ENCODE measurements around the gene FBXO34. TPM values are rescaled to one million over a fixed set of nuclear protein-coding genes. Genes with fewer than 3 reads are reported as not detected.

The FBXO34 gene
- total RNA-seq, 1 donor from 2014 or later: 17.9 TPM

DNA sequence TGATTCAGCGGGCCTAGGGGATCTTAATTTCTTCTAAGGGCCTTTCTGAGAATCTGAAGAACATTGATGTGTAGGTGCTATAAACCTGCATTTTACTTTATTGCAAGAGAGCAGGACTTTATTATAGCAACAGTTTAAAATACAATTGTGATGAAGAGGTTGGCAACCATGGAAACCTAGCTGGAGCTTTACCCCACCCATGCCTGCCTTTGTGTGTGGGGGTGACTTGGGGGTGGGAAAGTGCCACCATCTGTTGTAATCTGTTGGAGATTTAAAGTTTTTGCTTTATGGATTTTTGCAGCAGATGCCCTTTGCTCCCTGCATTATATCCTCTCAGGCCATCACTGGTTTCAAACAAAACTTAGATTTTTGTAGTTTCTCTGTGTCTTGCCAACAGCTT lies 75.8 kb downstream of the FBXO34 start:
- DNase-seq (ENCODE audit: low spot score): no peak

DNA sequence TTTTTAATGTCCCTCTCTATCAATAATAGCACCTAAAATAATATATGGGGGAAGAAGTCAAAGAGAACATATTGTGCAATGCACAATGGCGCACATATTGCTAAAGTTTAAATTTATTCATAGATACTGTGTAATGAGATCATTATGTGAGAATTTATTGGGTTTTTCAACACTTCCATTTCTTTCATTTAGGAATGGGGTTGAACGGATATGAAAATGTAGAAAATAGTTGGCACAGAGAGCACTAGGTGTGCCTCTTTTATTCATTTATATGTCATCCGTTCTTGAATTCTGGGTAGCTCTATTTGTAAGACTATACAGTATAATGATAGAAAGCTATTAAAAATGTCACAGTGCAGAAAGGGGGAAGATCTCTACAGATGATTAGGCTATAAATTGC lies 76.5 kb downstream of the FBXO34 start:
- no peak for DNase-seq (ENCODE audit: low spot score)

DNA sequence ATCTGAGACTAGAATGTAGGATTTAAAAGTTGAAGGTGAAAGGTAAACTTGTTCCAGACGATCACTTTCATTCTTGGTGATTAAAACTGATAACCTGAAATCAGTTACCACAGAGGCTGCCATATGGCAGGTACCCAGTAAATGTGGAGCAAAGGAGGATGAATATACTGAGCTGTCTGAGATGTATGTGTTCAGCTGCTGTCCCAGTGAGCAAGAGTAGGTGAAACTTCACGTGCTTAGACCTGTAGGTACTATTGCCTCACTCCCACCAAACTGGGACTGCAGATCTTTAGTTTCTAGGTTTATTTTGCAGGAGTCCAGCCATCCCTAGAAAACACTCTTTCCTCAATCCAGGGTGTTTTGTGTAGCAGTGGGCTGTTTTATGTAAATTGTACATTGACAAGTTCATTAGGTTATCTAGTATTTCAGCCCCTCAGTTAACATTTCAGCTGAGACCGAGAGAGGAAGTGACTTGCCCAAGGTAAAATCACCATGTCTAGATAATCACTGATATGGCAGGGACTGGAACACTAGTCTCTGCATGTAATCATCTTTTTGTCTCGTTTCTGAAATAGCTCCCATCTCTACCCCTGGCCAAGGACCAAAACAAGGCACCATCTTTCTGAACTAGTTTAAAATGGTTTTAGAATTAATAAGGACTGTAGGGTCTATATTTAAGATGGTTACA lies 77.7 kb downstream of the FBXO34 start:
- DNase-seq (ENCODE audit: low spot score): no peak

DNA sequence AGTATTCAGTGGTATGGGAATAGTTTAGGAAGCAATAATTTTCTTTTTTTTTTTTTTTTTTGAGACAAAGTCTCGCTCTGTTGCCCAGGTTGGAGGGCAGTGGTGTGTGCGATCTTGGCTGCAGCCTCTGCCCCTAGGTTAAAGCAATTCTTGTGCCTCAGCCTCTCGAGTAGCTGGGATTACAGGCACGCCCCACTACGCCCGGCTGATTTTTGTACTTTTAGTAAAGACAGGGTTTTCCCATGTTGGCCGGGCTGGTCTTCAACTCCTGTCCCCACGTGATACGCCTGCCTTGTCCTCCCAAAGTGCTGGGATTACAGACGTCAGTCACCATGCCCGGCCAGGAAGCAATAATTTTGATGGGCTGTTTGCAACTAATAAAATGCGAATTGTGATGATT lies 78.3 kb downstream of the FBXO34 start:
- DNase-seq (ENCODE audit: low spot score): no peak

DNA sequence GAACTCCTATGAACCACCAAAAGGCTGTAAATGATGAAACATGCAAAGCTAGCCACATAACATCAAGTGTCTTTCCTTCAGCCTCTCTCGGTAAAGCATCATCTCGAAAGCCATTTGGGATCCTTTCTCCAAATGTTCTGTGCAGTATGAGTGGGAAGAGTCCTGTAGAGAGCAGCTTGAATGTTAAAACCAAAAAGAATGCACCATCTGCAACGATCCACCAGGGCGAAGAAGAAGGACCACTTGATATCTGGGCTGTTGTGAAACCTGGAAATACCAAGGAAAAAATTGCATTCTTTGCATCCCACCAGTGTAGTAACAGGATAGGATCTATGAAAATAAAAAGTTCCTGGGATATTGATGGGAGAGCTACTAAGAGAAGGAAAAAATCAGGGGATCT lies 79.2 kb downstream of the FBXO34 start:
- DNase-seq (ENCODE audit: low spot score): no peak

DNA sequence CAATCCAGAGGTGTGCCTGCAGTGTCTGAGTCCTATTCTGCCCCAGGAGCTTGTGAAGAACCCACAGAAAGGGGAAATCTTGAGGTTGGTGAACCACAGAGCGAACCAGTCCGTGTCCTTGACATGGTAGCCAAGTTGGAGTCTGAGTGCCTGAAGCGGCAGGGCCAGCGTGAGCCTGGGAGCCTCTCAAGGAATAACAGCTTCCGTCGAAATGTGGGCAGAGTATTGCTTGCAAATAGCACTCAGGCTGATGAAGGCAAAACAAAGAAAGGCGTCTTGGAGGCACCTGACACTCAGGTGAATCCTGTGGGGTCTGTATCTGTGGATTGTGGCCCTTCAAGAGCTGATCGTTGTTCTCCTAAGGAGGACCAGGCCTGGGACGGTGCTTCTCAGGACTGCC lies 79.9 kb downstream of the FBXO34 start:
- DNase-seq (ENCODE audit: low spot score): no peak

DNA sequence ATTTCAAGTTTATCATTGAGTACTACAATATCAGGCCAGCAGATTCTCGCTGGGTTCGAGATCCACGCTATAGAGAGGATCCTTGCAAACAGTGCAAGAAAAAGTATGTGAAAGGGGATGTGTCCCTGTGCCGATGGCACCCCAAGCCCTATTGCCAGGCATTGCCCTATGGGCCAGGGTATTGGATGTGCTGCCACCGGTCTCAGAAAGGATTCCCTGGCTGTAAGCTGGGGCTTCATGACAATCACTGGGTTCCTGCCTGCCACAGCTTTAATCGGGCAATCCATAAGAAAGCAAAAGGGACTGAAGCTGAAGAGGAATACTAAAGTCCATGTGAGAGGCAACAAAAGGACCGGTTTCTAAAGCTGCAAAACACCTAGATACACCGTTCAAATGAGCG lies 81.0 kb downstream of the FBXO34 start:
- DNase-seq (ENCODE audit: low spot score): no peak

DNA sequence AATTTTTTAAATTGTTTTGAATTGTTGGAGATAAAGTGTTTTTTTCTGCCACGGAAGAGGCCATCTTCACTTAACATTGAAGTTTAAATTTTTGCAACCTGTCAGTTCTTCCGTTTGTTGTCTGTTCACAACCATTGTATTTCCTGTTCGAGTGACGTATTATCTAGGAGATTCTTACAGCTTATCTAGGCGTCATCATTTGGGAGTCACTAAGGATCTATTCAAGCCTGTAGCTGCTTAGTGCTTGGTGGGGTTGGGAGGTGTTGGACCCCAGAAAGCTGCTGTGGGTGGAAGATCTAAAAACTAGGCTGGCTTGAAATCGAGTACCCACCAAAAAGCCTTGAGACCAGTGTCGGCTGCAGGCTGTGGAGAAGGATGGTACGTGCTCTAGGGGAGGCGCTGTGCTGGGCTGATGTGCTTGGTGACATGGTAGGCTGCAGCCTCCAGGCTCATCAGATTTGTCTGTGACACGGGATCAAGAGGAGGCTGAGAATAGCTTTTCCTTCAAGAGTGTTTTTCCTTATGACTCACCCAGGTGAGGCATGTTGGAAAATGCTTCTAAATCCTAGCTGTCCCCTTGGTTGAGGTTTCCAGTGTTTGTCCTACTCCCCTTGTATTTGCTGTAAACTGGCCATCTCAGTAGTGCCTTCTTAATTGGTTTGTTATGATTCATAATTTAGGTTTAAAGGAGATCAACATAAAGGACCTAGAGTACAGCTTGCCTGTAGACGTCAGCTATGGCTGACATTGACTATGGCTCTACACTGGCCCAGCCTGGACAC lies 82.7 kb downstream of the FBXO34 start:
- no peak for DNase-seq (ENCODE audit: low spot score)

DNA sequence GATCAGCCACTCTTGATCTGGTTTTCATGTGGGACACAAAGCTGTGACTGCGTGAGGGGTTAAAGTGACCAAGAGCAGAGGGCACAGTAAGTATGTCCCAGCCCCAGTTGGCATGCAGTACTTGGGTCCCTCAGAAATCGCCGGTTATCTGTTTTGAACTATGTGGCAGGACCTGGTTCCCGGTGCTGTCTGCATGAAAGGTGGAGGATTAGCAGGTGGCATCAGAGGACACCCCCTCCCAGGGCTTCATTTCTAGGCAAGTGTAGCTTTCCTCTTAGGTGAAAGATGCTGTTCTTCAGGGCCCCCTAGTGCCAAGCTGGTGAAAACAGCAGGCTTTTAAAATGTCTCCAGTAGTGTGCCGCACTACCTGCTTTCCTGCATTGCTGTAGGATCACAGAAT lies 83.3 kb downstream of the FBXO34 start:
- DNase-seq (ENCODE audit: low spot score): no peak

DNA sequence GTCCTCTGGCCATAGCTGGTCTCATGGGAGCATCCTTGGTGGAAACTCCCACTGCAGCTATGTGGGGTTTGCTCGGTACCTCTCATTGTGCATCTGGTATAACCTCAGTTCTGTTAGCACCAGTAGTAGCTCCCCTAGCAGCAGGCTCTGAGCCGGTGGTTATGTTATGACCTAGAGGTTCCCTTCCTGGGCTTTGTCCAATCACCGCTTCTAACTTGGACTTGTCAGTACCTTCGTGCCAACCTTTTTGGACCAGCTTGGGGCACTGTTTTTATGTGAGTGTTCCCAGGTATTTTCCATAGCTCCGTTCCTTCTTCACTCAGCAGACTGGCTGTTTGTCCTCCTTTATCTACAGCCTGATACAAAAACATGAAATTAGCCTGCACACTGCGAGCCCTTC lies 84.7 kb downstream of the FBXO34 start:
- DNase-seq (ENCODE audit: low spot score): no peak

DNA sequence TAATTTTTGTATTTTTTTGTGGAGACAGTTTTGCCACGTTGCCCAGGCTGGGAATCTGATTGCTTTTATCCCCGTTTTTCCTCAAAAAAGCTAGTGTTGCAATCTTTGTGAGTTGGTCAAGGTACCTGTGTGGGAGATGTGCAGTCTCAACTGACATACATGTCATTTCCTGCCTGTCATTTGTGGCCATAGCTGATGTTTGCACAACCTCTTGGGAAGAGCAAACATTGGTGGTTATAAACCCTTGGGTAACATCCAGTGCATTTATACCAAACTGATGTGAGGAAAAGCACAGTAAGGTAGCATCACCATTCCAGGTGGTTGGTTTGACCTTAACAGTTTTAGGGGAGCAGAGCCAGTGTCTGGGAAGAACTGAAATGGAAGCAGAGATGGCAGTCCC lies 85.7 kb downstream of the FBXO34 start:
- DNase-seq (ENCODE audit: low spot score): no peak

DNA sequence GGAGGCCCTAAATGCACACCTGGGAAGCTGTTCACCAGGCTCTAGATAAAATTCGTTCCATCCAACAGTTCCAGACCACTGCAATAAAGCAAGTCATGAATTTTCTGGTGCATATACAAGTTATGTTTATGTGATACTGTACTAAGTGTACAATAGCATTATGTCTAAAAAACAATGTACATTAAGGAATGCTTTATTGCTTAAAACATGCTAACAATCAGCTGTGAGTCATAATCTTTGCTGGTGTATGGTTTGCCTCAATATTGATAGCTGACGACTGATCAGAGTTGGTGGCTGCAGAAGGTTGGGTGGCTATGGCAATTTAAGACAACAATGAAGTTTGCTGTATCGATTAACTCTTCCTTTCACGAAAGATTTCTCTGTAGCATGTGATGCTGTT lies 88.1 kb downstream of the FBXO34 start:
- no peak for DNase-seq (ENCODE audit: low spot score)

DNA sequence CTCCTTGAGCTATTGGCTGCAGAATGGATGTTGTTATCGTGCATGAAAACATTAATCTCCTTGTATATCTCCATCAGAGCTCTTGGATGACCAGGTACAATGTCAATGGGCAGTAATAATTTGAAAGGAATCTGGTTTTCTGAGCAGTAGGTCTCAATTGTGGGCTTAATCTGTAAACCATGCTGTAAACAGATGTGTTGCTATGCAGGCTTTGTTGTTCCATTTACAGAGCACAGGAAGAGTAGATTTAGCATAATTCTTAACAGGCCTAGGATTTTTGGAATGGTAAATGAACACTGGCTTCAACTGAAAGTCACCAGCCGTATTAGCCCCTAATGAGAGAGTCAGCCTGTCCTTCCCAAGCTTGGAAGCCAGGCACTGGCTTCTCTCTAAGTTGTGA lies 90.0 kb downstream of the FBXO34 start:
- no peak for DNase-seq (ENCODE audit: low spot score)

DNA sequence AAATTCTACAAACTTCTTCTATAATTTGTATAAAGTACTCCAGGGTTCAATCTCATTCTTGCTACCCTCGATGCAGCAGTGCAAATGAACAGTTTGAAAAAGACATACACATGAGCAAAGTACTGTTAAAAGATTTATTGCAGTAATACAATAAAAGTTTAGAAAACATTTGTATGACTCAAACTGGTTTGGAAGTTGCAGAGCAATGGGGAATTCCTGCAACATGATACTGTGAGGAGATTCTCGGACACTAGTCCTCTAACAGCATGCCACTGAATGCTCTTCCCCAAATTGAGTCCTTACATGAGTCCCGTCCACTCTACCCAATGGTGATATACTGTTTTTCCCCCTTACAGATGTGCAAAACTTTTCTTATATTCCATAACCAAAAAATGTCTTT lies 95.0 kb downstream of the FBXO34 start:
- no peak for DNase-seq (ENCODE audit: low spot score)

DNA sequence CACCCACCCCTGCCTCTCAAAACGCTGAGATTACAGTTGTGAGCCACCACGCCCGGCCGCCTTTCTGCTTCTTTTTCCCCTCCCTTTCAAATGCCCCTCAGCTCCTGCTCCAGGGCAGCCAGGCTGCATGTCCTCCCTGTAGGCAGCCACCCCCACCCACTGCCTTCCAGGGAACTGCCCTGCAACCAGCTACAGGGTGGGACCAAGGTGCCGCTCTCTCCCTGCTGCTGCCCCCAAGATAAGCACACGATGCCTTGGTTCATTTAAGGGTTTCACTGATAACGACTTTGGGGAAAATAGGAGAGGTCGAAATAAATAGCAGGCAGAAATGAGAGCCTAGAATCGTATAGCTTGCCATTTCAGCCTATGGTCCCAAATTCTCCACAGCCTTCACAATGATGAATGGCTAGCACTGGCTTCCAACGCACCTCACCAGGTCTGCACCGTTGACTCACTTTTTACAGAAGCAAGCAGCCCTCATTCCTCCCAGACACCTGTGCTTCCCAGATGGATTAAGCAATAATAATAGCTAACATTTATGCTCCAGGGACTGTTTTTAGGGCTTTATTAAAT lies 99.7 kb downstream of the FBXO34 start:
- DNase-seq (ENCODE audit: low spot score): no peak

DNA sequence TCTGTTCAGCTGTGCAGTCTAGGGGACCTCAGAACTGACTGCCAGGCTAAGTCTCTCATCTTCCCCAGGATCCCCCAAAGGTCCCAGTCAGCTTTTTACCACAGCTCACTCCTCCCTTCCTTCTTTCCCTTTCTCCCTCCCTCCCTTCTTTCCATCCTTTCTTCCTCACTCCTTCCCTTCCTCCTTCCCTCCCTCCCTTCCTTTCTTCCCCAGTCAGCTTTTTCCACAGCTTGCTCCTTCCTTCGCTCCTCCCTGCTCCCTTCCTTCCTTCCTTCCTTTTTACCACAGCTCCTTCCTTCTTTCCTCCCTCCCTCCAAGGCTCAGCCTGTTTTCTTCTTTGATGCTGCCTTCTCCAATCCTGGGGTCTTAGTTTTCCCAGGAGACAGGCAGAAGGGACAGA lies 101.2 kb downstream of the FBXO34 start:
- no peak for DNase-seq (ENCODE audit: low spot score)

DNA sequence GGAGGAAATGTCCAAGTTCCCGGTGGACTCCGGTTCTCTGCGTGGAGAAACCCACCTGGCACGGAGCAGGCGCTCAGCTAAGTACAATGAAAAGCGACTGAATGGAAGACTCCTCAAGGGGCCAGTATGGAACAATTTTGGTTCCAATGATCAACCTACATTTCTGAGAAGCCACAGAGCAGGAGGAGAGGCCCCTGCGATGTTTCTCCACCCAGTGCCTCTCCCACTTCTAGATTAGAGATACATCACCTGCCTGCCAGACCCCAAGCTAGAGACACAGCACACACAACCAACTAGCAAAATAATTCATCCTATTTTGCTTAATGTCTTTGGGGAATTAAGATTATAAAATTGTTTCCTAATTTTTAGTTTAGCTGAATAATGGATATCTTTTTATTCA lies 101.6 kb downstream of the FBXO34 start:
- DNase-seq (ENCODE audit: low spot score): no peak

DNA sequence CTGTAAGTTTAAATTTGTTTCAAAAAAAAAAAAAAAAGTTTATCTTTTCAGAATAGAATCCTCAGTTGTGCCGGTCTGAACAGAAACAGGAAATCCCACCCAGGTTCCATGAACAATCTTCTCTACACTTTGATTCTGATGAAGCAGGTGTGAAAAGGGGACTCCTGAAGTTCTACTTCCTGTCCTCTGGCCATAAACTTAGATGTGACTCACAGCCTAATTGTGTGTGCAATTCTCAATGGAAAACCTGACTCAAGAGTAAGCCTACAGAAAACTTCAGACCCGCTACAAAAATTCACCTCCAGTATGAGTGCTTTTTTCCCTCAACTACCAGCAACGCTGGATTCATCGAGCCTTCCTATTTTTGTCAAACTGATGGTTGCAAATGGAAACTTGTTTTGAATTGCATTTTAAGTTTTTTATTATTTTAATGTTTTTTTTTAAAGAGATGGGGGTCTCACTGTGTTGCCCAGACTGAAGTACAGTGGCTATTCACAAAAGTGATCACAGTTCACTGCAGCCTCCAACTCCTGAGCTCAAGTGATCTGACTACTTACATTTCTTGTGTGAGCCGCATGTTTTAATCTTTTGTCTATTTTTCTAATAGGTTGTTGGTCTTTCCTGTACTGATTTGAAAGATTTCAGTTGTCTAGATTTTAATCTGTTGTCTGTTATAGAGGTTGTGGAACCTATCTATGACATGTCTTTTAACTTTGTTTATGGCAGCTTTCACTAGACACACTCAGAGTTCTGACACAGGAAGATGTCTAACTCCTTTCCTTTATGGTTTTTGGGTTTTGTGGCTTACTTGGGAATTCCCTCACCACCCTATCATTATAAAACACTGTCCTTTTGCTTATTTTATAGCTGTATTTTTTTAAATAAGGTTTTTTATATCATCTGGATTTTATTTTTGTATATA lies 102.8 kb downstream of the FBXO34 start:
- DNase-seq (ENCODE audit: low spot score): no peak

DNA sequence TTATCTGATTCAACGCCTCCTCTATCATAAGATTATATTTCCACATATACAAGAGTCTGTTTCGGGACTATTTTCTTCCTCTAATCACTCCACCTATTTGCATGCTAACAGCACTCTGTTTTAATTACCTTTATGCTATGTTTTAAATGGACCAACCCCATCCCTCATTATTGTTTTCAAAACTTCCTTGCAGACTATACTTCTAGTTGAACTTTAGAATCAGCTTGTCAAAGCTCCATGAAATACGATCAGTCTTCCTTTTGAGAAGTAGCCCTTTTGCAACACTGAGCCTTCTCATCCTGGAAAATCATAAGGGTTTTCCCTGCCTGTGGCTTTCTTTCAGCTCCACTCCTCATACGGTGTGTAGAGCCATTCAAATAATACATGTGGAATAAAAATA lies 103.5 kb downstream of the FBXO34 start:
- no peak for DNase-seq (ENCODE audit: low spot score)

DNA sequence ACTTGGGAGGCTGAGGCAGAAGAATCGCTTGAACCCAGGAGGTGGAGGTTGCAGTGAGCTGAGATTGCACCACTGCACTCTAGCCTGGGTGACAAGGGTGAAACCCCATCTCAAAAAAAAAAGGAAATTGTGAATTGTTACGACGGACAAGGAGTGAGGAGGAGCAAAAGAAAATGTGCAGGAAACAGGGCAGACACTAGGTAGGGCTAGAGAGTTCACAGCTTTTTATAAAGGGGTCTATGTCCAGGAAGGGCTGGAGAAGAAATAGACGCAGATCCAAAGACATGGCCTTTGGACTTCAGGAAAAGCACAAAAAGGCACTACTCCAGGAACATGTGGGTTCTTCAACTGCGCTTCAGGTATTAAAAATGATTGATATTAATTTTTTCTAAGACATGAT lies 106.0 kb downstream of the FBXO34 start:
- no peak for DNase-seq (ENCODE audit: low spot score)

DNA sequence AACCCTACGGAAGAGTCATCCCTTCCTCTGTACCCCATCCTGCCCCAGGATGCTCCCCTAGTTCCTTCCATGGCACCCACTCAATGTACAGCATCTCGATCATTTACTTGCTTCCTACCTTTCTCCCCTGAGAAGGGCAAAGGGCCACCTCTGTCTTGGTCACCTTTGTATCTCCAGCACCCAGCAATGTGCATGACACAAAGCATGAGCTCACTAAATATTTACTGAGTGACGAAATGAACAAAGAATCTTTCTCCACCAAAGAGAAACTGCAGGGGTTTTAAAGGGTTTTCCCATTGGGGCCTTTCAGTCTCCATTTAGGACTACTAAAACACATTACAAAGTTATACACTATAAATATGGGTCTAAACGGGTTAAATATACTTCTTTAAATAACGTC lies 109.8 kb downstream of the FBXO34 start:
- no peak for DNase-seq (ENCODE audit: low spot score)

DNA sequence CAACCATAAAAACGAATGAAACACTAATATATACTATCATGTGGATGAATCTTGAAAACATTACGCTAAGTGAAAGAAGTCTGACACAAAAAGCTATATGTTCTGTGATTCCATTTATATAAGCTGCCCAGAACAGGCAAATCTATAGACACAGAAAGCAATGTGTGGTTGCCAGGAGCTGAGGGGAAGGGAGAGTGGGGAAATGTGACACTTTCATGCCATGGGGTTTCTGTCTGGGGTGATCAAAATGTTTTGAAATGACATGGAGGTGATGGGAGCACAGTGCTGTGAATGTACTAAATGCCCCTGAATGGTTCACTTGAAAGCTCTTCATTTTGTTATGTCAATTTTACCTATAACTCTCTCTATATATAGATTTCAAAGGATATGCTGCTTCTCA lies 110.3 kb downstream of the FBXO34 start:
- DNase-seq (ENCODE audit: low spot score): no peak
